ENCODE data around the gene IL2RA. TPM values are rescaled to one million over a fixed set of nuclear protein-coding genes. Genes with fewer than 3 reads are reported as not detected.

The IL2RA gene
- total RNA-seq, 2 donors from 2014 or later: not detected

DNA sequence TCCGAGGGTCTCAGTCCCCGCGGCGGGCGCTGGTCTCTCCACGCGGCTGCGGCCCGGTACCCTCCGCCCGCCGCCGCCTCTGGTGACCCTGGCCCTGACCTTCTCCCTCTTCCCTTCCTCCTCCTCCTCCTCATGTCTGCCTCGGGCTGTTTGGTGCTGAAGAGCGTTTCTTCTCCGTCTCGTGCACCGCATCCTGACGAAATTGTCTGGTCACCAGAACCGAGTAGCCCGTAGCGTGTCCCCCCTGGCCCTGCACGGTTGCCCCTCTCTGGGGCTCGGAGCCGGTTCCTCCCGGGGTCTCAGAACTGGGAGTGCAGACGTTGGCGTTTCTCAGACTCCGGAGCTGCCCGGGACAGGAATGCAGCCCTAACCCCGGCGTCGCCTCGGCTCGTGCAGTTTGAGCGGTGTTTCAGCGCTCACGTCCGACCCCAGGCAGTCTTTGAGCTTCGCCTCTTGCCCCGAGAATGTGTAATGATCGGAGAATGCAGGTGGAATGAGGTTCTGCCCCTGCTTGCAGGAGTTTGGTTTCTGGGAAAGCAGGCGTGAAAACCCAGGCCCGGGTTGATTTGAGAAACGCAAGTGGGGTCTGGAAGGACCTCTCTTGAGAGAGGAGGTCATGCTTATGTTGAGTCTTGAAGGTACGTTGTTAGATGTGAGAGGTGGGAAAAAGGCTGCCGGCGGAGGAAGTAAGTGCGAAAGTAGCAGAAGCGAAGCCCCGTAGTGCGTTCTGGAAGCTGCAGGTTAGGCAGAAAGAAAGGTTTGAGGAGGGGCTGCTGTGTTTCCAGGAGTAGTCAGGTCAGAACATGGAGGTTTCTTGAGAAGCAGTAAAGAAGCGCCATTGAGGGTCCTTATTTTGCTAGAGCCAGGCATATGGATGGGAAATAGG is 27.4 kb upstream of the IL2RA start:
- H3K9me3 Mint-ChIP-seq: no peaks in the 10 kb centered on the region
- peak overlapping the region; percentile 90 for H3K4me3 ChIP-seq (ENCODE audit: low read length)
- peaks cover 36% of the 10 kb centered on the region for H3K4me1 Mint-ChIP-seq
- no peaks in the 10 kb centered on the region for H3K9me3 ChIP-seq (ENCODE audit: control insufficient read depth, low read length)
- H3K27me3 ChIP-seq (ENCODE audit: control insufficient read depth, insufficient read depth, low read length, poor library complexity, severe bottlenecking): no peaks in the 10 kb centered on the region
- 1 to 3% methylated on average over 13 to 53 of the region's 53 CpGs for WGBS, 2 experiments (ENCODE audit: insufficient coverage in 1 of 2, insufficient read length in 1 of 2)
- peaks cover 5% of the 10 kb centered on the region for H3K36me3 ChIP-seq (ENCODE audit: control insufficient read depth, insufficient read depth, low read length)
- H3K27ac Mint-ChIP-seq: peak overlapping the region; percentile 87
- no peaks in the 10 kb centered on the region for H3K27me3 Mint-ChIP-seq (ENCODE audit: insufficient read depth)
- peak overlapping the region; percentile 87 for H3K4me3 Mint-ChIP-seq
- peak; percentile 84 for DNase-seq
- no peaks in the 10 kb centered on the region for H3K4me1 ChIP-seq (ENCODE audit: control insufficient read depth, insufficient read depth, low read length)
- peaks cover 2% of the 10 kb centered on the region for H3K36me3 Mint-ChIP-seq (ENCODE audit: low read depth)
- H3K9ac ChIP-seq (ENCODE audit: extremely low read depth, low read length, poor library complexity, severe bottlenecking): peak overlapping the region; percentile 95
- TF ChIP-seq, protein P1, sequence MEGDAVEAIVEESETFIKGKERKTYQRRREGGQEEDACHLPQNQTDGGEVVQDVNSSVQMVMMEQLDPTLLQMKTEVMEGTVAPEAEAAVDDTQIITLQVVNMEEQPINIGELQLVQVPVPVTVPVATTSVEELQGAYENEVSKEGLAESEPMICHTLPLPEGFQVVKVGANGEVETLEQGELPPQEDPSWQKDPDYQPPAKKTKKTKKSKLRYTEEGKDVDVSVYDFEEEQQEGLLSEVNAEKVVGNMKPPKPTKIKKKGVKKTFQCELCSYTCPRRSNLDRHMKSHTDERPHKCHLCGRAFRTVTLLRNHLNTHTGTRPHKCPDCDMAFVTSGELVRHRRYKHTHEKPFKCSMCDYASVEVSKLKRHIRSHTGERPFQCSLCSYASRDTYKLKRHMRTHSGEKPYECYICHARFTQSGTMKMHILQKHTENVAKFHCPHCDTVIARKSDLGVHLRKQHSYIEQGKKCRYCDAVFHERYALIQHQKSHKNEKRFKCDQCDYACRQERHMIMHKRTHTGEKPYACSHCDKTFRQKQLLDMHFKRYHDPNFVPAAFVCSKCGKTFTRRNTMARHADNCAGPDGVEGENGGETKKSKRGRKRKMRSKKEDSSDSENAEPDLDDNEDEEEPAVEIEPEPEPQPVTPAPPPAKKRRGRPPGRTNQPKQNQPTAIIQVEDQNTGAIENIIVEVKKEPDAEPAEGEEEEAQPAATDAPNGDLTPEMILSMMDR (conservative IDR thresholded peaks at IDR 0.05): no peak
- peak overlapping the region; percentile 88 for H3K27ac ChIP-seq (ENCODE audit: low read depth, low read length)

DNA sequence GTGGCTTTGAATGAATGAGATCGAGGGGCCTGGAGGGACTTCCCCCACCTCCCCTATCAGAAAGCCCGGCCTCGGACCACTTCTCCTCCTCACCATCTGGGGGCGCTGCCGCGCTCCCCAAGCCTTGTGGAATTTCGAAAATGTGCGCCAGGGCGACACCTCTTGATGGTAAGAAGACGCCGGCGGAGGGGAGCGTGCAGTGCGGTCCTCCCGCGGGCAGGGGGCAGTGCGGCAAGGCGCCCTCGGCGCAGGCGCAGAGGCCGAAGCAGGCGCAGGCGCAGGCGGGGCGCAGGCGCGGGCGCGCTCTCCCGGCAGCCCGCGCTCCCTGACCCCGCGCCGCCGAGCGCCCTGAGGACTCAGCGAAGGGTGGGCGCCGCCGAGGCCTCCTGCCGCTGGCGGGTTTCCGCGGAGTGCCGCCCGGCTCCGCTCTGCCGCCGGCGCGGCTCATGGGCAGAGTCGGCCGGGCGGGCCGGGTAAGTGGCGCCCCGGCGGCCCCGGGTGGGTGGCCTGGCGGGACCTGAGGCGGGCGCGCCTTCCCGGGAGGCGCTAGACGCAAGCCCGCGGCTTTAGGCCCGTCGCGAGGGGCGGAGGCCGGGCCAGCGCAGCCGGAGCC is 26.7 kb upstream of the IL2RA start, which contains the start of gene RBM17:
Gene RBM17, plus strand, starts transcription at position 314 of the 613 bp plus-strand sequence. CDS start 8,032 bp downstream, outside the sequence.
- Histone ChIP-seq H3K36me3 (ENCODE audit: control insufficient read depth, insufficient read depth, low read length) (no peaks in the 10 kb centered on the region), H3K27ac (ENCODE audit: low read depth, low read length) (peak within 1 kb of the TSS; percentile 88), H3K9ac (ENCODE audit: extremely low read depth, low read length, poor library complexity, severe bottlenecking) (peak within 1 kb of the TSS; percentile 95), H3K4me3 (ENCODE audit: low read length) (peak within 1 kb of the TSS; percentile 90), H3K27me3 (ENCODE audit: control insufficient read depth, insufficient read depth, low read length, poor library complexity, severe bottlenecking) (no peaks in the 10 kb centered on the region), H3K9me3 (ENCODE audit: control insufficient read depth, low read length) (no peaks in the 10 kb centered on the region), H3K4me1 (ENCODE audit: control insufficient read depth, insufficient read depth, low read length) (no peaks in the 10 kb centered on the region)
- Mint-ChIP-seq H3K36me3 (ENCODE audit: low read depth) (no peaks in the 10 kb centered on the region), H3K27ac (peak within 1 kb of the TSS; percentile 87), H3K9me3 (no peaks in the 10 kb centered on the region), H3K27me3 (ENCODE audit: insufficient read depth) (peaks cover under 1% of the 10 kb centered on the region), H3K4me3 (peak within 1 kb of the TSS; percentile 87), H3K4me1 (peaks cover 31% of the 10 kb centered on the region)
- WGBS, 2 experiments (ENCODE audit: insufficient coverage in 1 of 2, insufficient read length in 1 of 2): 0% methylated on average over 13 to 77 of the region's 77 CpGs
- TF ChIP-seq, protein P1 (conservative IDR thresholded peaks at IDR 0.05): peak; percentile 100
- peak; percentile 98 for DNase-seq

DNA sequence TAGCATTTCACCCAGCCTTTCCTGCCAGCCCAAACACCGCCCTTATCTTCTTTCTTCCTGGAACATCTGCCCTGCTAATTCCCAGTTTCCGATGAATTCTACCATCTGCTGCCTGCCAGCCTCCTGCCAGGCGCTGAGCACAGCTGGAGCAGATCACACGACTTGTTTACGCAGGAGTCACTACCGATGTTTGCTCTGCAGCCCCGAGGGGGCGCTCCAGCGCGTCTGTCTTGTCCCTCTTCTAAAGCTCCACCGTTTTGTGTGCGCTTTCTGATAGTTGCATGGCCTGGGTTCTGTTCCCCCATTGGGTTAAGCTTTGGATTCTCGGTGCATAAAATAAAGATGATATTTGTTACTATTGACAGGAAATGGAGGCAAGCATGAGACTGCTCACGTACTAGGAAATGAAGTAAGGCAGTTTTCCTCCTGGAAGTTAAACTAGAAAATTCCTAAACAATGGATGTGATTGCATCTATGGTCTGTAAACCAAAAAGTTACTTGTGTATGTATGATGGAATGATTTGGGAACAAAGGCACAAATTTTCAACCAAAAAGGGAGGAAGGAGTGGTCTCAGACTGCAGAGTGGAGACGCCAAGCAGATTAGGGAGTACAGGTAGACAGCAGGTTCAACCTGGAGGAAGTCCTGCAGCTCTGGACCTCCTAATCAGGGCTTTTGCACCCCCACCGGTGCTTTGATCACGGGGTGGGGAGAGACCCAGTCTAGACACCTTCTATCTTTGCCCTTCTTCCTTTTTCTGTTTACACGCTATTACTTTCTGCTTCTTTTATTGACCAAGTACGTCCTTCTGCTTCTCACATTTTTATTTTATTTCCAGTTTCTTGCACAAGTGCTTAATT is 24.4 kb upstream of the IL2RA start:
- TF ChIP-seq, protein P1 (conservative IDR thresholded peaks at IDR 0.05): peak; percentile 92
- Histone ChIP-seq H3K27ac (ENCODE audit: low read depth, low read length) (no peak overlapping the region), H3K4me3 (ENCODE audit: low read length) (no peak overlapping the region), H3K9ac (ENCODE audit: extremely low read depth, low read length, poor library complexity, severe bottlenecking) (no peak overlapping the region), H3K9me3 (ENCODE audit: control insufficient read depth, low read length) (peaks cover 9% of the 10 kb centered on the region), H3K4me1 (ENCODE audit: control insufficient read depth, insufficient read depth, low read length) (no peaks in the 10 kb centered on the region), H3K27me3 (ENCODE audit: control insufficient read depth, insufficient read depth, low read length, poor library complexity, severe bottlenecking) (no peaks in the 10 kb centered on the region), H3K36me3 (ENCODE audit: control insufficient read depth, insufficient read depth, low read length) (no peaks in the 10 kb centered on the region)
- H3K27me3 Mint-ChIP-seq (ENCODE audit: insufficient read depth): peaks cover 5% of the 10 kb centered on the region
- peak; percentile 96 for DNase-seq
- H3K4me1 Mint-ChIP-seq: peaks cover 32% of the 10 kb centered on the region
- H3K4me3 Mint-ChIP-seq: no peak overlapping the region
- peak overlapping the region; percentile 29 for H3K27ac Mint-ChIP-seq
- H3K9me3 Mint-ChIP-seq: peaks cover 6% of the 10 kb centered on the region
- 32 to 35% methylated on average over 18 to 19 of the region's 19 CpGs for WGBS, 2 experiments (ENCODE audit: insufficient coverage in 1 of 2, insufficient read length in 1 of 2)
- no peaks in the 10 kb centered on the region for H3K36me3 Mint-ChIP-seq (ENCODE audit: low read depth)

Data from endodermal cell (in vitro differentiated cells).